Activated T-cell treated with anti-CD3 and anti-CD28 coated beads for 48 hours (primary cell): Measurements from ENCODE around the gene GASK1A.
"Not testable (repeated sequence)": the region's sequence is repeated elsewhere in the genome, so short reads cannot be mapped to it uniquely, and the experiment has no call there.

Experiments
- DNase-seq: peaks from one replicate; pipeline ENCODE4 v3.0.0-alpha.2; 2020; ENCODE audit warnings: low read depth

The GASK1A gene

GRCh38 chr3:42979044-42979972 is at the start of gene GASK1A:
Gene GASK1A, plus strand, starts transcription at chr3:42979311. Its CDS starts 332 bp downstream, at chr3:42979643.
- peak; percentile 19 for DNase-seq

GRCh38 chr3:42934111-42934510 is 45.0 kb upstream of the GASK1A start:
- DNase-seq = no peak

- DNase-seq = no peak
Observed at GRCh38 chr3:42934910-42935309, 44.2 kb upstream of the GASK1A start.

GRCh38 chr3:42935472-42935871 is 43.6 kb upstream of the GASK1A start:
- DNase-seq = no peak

GRCh38 chr3:42936157-42936981 is 42.7 kb upstream of the GASK1A start:
- no peak for DNase-seq

- DNase-seq = no peak
Observed at GRCh38 chr3:42937334-42937733, 41.8 kb upstream of the GASK1A start.

- no peak for DNase-seq
Observed at GRCh38 chr3:42942693-42943092, 36.4 kb upstream of the GASK1A start.

GRCh38 chr3:42946050-42946449 is 33.1 kb upstream of the GASK1A start:
- no peak for DNase-seq

GRCh38 chr3:42957573-42957972 is 21.5 kb upstream of the GASK1A start:
- no peak for DNase-seq

- no peak for DNase-seq
Observed at GRCh38 chr3:42960282-42960681, 18.8 kb upstream of the GASK1A start.

GRCh38 chr3:42960786-42961185 is 18.3 kb upstream of the GASK1A start:
- no peak for DNase-seq

- no peak for DNase-seq
Observed at GRCh38 chr3:42961633-42962032, 17.5 kb upstream of the GASK1A start.

- no peak for DNase-seq
Observed at GRCh38 chr3:42963269-42963668, 15.8 kb upstream of the GASK1A start.

- DNase-seq = no peak
Observed at GRCh38 chr3:42964266-42964665, 14.8 kb upstream of the GASK1A start.

GRCh38 chr3:42970557-42970956 is 8.6 kb upstream of the GASK1A start:
- no peak for DNase-seq

GRCh38 chr3:42970976-42971772 is 7.9 kb upstream of the GASK1A start:
- no peak for DNase-seq

GRCh38 chr3:42974906-42975305 is 4.2 kb upstream of the GASK1A start:
- DNase-seq = not testable (repeated sequence)

- no peak for DNase-seq
Observed at GRCh38 chr3:42975456-42975855, 3.7 kb upstream of the GASK1A start.

GRCh38 chr3:42975955-42976354 is 3.2 kb upstream of the GASK1A start:
- no peak for DNase-seq

- DNase-seq = no peak
Observed at GRCh38 chr3:42980209-42980608, 1.1 kb downstream of the GASK1A start.

- no peak for DNase-seq
Observed at GRCh38 chr3:42980909-42981308, 1.8 kb downstream of the GASK1A start.
